HEK293T (cell line): ENCODE results near the gene TCF7L2.

Experiments
- FOXK2 ChIP-seq: fragments of 450-650 bp; IDR thresholded peaks from 2 replicates; pipeline ENCODE4 v1.6.1; 2016; ENCODE audit warnings: mild to moderate bottlenecking
- SUZ12 ChIP-seq: fragments of 450-650 bp; IDR thresholded peaks from 2 replicates; pipeline ENCODE4 v1.6.1; 2016; ENCODE audit warnings: mild to moderate bottlenecking

DNA sequence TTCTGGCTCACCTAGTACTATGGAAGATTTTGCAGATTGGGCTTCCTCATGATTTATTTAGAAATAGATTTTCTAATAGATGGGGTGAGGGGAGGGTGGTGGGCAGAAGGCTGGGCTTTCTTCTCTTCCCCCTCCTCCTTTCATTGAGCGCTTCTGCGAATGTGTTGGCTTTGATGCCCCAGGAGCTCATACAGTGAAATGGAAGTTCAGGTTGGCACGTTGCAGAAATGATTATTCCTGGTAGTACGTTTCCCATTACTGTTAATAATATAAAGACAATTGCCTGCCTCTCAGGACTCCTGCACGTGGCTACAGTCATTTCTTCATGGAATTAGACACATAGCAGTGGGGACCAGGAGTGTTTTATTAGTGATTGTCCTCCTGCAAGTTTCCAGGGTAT lies 39.8 kb downstream of the TCF7L2 start:
- no peak for TF ChIP-seq FOXK2
- no peak for TF ChIP-seq SUZ12
